Stomach (tissue), 9 donors: ENCODE measurements around the gene TUBB1. TPM values are rescaled to one million over a fixed set of nuclear protein-coding genes. Genes with fewer than 3 reads are reported as not detected.
A peak's percentile ranks its signal among the peaks of the same experiment; 100 is the strongest.

ENCODE experiments used
- DNase-seq, 2 donors: peaks; one replicate each; pipeline versions ENCODE4 v3.0.0 to v3.0.0-alpha.2; 2013 to 2019
- H3K27ac ChIP-seq, 5 donors: fragments of 200-600 bp in 4 of 5; sonication (generic) in 4 of 5; one replicate each; pipeline ENCODE4 v1.5.1; 2013 to 2019; ENCODE audit warnings: mild to moderate bottlenecking in 1 of 5, moderate library complexity in 1 of 5
- H3K27me3 ChIP-seq, 3 donors: fragments of 200-600 bp; sonication (generic); one replicate each; pipeline ENCODE4 v1.5.1; 2017 to 2019; ENCODE audit warnings: mixed run types in 1 of 3
- H3K36me3 ChIP-seq, 4 donors: fragments of 200-600 bp; sonication (generic); 1 replicate in 3 of 4; 2 replicates in 1 of 4; pipeline ENCODE4 v1.5.1; 2016 to 2019
- H3K4me1 ChIP-seq, 4 donors: fragments of 200-600 bp; sonication (generic); one replicate each; pipeline ENCODE4 v1.5.1; 2016 to 2019
- H3K4me3 ChIP-seq, 4 donors: fragments of 200-600 bp; sonication (generic) in 3 of 4; one replicate each; pipeline ENCODE4 v1.5.1; 2016 to 2019; ENCODE audit warnings: mild to moderate bottlenecking in 1 of 4
- H3K9me3 ChIP-seq, 4 donors: fragments of 200-600 bp; sonication (generic); one replicate each; pipeline ENCODE4 v1.5.1; 2016 to 2019
- EP300 ChIP-seq: sonication (generic); formaldehyde crosslinking; IDR thresholded peaks from one replicate; pipeline ENCODE4 v1.6.1; 2017; ENCODE audit warnings: antibody characterized with exemption
- POLR2A ChIP-seq, 4 donors: fragments of 450-650 bp; IDR thresholded peaks; one replicate each; pipeline ENCODE4 v1.6.1; 2016; ENCODE audit warnings: antibody characterized with exemption in 4 of 4, control low read depth in 2 of 4, mild to moderate bottlenecking in 1 of 4, moderate library complexity in 1 of 4
- POLR2AphosphoS5 ChIP-seq, 3 donors: sonication (generic); formaldehyde crosslinking; IDR thresholded peaks; one replicate each; pipeline ENCODE4 v1.6.1; 2016; ENCODE audit warnings: antibody characterized with exemption in 3 of 3
- WGBS, 5 donors: extraction: QIAGEN DNeasy Blood & Tissue Kit in 3 of 5; methylation state at CpG; one replicate each; pipeline versions ENCODE4 v1.1.5 to v1.1.7; 2013 to 2018; 5-methylcytosine and 5-hydroxymethylcytosine counted together
- intact Hi-C: fragments of 100-400 bp; cut with DNase I; formaldehyde crosslinking; loops from one replicate; pipeline ENCODE4 v1.15.1; 2023; ENCODE audit warnings: low total_unique reads
- polyA plus RNA-seq, 3 donors: library from polyadenylated mRNA; stranded (reverse); fragments of 200-250 nt; gene quantifications; one replicate each; pipeline ENCODE4 v1.2.3, GENCODE V29; 2013
- total RNA-seq, 5 donors: library from RNA; depleted of rRNA; stranded (reverse); fragments of >200 nt; gene quantifications; one replicate each; pipeline versions ENCODE4 v1.1.0 to v1.2.3, GENCODE V29; 2014 to 2016
- TF ChIP-seq, protein P1 (sequence below), 7 experiments: fragments of 450-650 bp in 4 of 7; fragments of 200-600 bp in 3 of 7; sonication (generic) in 3 of 7; IDR thresholded peaks; one replicate each; pipeline ENCODE4 v1.5.1; 2016 to 2019; ENCODE audit warnings: antibody characterized with exemption in 7 of 7, control low read depth in 2 of 7, mild to moderate bottlenecking in 1 of 7
- donor health status: healthy with polysubstance abuse.
- donor health status: Bipolar disorder and iron deficiency.
- donor health status: healthy.

Gene TUBB1
- total and polyA plus RNA-seq, 8 donors = 0.03 to 0.55 (median 0.12) TPM; not detected in 5

DNA sequence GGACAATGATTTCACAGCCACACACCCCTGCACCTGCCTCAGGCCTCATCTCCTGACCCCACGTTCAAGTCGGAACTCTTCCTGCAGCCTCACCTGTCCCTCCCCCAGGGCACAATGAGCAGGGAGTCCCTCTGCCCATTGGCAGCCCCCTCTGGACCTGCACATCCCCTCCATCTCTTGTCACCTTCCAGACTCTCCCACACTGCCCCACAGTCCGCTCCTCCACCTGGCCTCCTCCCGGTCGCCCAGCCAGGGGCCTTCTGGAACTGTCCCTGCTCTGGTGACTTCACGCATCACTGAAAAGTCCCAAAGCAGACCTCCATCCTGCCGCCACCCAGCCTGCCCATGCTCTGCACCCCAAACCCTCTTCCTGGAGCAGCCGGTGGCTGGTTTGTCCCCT lies 16.8 kb upstream of the TUBB1 start:
- Histone ChIP-seq H3K27ac (no peak overlapping the region), H3K4me1 (peaks cover 22 to 48% (median 39%) of the 10 kb centered on the region in 4 donors), H3K27me3 (no peaks in the 10 kb centered on the region), H3K4me3 (no peak overlapping the region), H3K9me3 (no peaks in the 10 kb centered on the region), H3K36me3 (peaks cover 21 to 66% (median 64%) of the 10 kb centered on the region in 4 donors)
- intact Hi-C loops = no loop called here
- TF ChIP-seq, protein P1, sequence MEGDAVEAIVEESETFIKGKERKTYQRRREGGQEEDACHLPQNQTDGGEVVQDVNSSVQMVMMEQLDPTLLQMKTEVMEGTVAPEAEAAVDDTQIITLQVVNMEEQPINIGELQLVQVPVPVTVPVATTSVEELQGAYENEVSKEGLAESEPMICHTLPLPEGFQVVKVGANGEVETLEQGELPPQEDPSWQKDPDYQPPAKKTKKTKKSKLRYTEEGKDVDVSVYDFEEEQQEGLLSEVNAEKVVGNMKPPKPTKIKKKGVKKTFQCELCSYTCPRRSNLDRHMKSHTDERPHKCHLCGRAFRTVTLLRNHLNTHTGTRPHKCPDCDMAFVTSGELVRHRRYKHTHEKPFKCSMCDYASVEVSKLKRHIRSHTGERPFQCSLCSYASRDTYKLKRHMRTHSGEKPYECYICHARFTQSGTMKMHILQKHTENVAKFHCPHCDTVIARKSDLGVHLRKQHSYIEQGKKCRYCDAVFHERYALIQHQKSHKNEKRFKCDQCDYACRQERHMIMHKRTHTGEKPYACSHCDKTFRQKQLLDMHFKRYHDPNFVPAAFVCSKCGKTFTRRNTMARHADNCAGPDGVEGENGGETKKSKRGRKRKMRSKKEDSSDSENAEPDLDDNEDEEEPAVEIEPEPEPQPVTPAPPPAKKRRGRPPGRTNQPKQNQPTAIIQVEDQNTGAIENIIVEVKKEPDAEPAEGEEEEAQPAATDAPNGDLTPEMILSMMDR (IDR thresholded peaks at IDR 0.05) = no peak
- no peak for TF ChIP-seq EP300
- no peak for TF ChIP-seq POLR2AphosphoS5 (IDR thresholded peaks at IDR 0.05)
- no peak for TF ChIP-seq POLR2A (IDR thresholded peaks at IDR 0.05)
- WGBS, 5 donors = 85 to 98% (median 90%) methylated on average over 7 to 8 of the region's 8 CpGs
- DNase-seq = no peak

DNA sequence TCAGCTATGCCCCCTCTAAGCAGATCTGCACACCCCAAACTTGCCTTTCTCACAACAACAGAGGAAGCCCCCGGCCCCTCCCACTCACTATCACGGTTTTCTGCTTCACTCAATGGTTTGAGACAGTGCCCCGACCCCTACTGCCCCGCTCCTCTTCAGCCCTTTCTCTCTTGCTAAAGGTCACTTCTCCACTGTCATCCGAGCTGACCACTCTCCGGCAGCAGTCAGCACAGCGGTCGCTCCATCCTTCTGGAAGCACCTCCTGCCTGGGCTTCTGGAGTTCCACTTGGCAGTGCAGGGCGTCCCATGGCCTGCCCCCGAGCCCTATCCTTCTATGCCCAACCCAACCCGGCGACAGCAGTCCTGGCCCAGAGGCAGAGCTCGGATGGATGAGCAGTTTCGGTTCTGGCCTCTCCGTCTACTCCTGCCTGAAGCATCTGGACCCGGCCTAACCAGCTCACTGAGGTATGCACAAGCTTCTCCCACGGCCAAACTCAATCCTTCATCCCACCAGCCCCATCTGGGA lies 16.3 kb upstream of the TUBB1 start:
- no peak for TF ChIP-seq POLR2AphosphoS5 (IDR thresholded peaks at IDR 0.05)
- TF ChIP-seq EP300 = no peak
- no peak for TF ChIP-seq POLR2A (IDR thresholded peaks at IDR 0.05)
- TF ChIP-seq, protein P1 (IDR thresholded peaks at IDR 0.05) = no peak
- DNase-seq = no peak
- Histone ChIP-seq H3K27ac (no peak overlapping the region), H3K4me1 (peaks cover 28 to 53% (median 44%) of the 10 kb centered on the region in 4 donors), H3K4me3 (no peak overlapping the region), H3K9me3 (no peaks in the 10 kb centered on the region), H3K27me3 (no peaks in the 10 kb centered on the region), H3K36me3 (peaks cover 17 to 60% (median 58%) of the 10 kb centered on the region in 4 donors)
- intact Hi-C loops = no loop called here
- 84 to 89% (median 88%) methylated on average over 16 to 17 of the region's 17 CpGs for WGBS, 5 donors

DNA sequence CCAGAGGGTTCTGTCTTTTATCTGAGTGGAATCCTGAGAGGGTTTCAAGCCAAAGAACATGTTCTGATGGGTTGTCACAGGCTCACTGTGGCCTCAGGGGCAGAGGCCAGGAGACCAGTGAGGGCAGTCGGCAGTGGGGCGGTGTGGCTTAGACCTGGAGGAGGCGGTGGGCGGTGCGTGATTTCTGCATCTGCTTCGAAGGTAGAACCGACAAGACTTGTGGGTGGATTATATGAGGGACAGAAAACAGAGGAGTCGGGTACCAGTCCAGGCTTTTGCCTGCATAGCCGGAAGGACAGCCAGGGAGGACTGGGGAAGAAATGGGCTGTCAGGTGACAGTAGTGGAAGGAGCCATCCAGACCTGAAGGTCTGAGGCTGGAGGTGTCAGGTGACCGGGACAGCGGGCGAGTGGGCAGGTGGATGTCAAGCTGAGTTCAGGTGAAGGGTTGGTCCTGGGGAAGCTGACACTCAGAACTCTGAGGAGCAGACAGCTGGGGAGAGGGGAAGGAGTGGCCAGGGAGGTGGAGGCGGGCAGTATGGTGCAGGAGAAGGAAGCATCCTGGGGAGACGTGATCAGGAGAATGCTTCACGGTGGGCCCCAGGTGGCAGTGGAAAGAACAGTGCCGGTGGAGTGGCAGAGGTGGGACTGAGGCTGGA lies 15.3 kb upstream of the TUBB1 start:
- DNase-seq = no peak
- peak overlapping the region in 2 of 4 donors; percentile 72 to 86 for H3K4me3 ChIP-seq

DNA sequence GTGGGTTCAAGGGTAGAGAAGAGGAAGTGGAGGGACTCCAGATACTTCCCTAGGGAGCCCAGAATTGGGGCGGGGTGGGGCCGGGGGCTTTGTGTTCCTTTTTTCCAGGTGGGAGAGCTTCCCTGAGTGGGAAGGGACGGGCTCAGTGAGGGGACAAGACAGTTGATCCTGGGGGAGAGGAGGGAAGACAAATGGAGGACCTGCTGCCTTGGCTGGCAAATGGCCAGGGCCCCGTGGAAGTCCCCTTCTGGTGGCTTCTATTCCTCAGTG lies 14.8 kb upstream of the TUBB1 start:
- H3K36me3 ChIP-seq = peaks cover 9 to 45% (median 43%) of the 10 kb centered on the region in 4 donors
- peak overlapping the region in 2 of 4 donors; percentile 72 to 86 for H3K4me3 ChIP-seq
- TF ChIP-seq POLR2A (IDR thresholded peaks at IDR 0.05) (no peak), EP300 (no peak), POLR2AphosphoS5 (IDR thresholded peaks at IDR 0.05) (no peak)
- TF ChIP-seq, protein P1 (IDR thresholded peaks at IDR 0.05) = no peak
- 57 to 72% (median 69%) methylated on average over 3 to 4 of the region's 4 CpGs for WGBS, 5 donors
- H3K27ac ChIP-seq = peak overlapping the region in 4 of 5 donors; percentile 31 to 90 (median 86)
- DNase-seq = peak; percentile 50 to 61
- intact Hi-C loops = no loop called here
- H3K9me3 ChIP-seq = no peaks in the 10 kb centered on the region
- no peaks in the 10 kb centered on the region for H3K27me3 ChIP-seq
- peaks cover 28 to 60% (median 45%) of the 10 kb centered on the region in 4 donors for H3K4me1 ChIP-seq

More for the DNA sequence above, 15.3 kb upstream of the TUBB1 start:
- Histone ChIP-seq H3K9me3 (no peaks in the 10 kb centered on the region), H3K36me3 (peaks cover 12 to 50% (median 48%) of the 10 kb centered on the region in 4 donors), H3K27ac (peak overlapping the region in 4 of 5 donors; percentile 31 to 90 (median 86)), H3K27me3 (no peaks in the 10 kb centered on the region), H3K4me1 (peaks cover 28 to 60% (median 45%) of the 10 kb centered on the region in 4 donors)
- WGBS, 5 donors = 79 to 89% (median 84%) methylated on average over 16 of the region's 16 CpGs
- intact Hi-C loops = no loop called here
- TF ChIP-seq, protein P1 (IDR thresholded peaks at IDR 0.05) = no peak
- no peak for TF ChIP-seq POLR2A (IDR thresholded peaks at IDR 0.05)
- no peak for TF ChIP-seq EP300
- no peak for TF ChIP-seq POLR2AphosphoS5 (IDR thresholded peaks at IDR 0.05)
